Hematopoietic multipotent progenitor cell (in vitro differentiated cells): ENCODE data around the gene SLC39A2. TPM values are rescaled to one million over a fixed set of nuclear protein-coding genes. Genes with fewer than 3 reads are reported as not detected.
"Not testable (repeated sequence)": the region's sequence is repeated elsewhere in the genome, so short reads cannot be mapped to it uniquely, and the experiment has no call there.

ENCODE experiments used
- DNase-seq, 3 donors: peaks; one replicate each; pipeline ENCODE4 v3.0.0-alpha.2; 2011 to 2015; ENCODE audit warnings: low read depth in 2 of 3, low spot score in 2 of 3
- total RNA-seq: library from RNA; depleted of rRNA; stranded (reverse); fragments of >200 nt; gene quantifications from one replicate; pipeline ENCODE4 v1.2.3, GENCODE V29; 2012

SLC39A2 gene, protein sequence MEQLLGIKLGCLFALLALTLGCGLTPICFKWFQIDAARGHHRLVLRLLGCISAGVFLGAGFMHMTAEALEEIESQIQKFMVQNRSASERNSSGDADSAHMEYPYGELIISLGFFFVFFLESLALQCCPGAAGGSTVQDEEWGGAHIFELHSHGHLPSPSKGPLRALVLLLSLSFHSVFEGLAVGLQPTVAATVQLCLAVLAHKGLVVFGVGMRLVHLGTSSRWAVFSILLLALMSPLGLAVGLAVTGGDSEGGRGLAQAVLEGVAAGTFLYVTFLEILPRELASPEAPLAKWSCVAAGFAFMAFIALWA
- not detected for total RNA-seq

DNA sequence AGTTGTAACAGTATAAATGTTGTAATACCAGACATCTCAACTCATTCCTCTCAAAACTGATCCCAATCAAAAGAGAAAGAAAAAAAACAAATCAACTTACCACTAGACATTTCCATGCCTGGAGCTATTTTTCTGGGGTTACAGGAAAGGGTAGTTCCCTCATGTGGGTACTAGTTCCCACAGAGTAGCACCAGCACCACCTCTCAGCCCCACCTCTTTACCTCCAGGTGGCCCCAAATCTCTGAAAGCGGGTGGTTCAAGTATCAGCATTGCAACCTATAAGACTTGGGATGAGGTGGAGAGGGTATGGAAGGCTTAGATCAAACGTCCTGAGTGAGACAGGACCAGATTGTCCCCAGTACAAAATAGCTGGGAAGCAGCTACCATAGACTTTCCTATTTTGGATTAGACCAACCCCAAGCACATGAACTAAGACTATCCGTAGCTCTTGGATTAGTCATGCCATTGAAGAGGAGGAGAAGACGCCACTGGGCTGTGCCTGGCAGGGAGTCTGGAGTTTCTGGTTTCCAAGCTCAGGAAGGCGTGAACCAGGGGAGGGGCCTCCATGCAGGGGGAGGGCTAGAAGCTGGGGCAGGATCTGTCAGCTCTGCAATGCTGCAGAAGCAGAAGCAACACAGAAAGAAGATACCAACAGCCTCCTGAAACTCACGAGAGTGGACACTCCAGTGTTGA lies at the start of gene SLC39A2:
Gene SLC39A2 (plus strand): TSS at position 620 of the 693 bp plus-strand sequence. CDS start 154 bp downstream, outside the sequence.
- no peak for DNase-seq

DNA sequence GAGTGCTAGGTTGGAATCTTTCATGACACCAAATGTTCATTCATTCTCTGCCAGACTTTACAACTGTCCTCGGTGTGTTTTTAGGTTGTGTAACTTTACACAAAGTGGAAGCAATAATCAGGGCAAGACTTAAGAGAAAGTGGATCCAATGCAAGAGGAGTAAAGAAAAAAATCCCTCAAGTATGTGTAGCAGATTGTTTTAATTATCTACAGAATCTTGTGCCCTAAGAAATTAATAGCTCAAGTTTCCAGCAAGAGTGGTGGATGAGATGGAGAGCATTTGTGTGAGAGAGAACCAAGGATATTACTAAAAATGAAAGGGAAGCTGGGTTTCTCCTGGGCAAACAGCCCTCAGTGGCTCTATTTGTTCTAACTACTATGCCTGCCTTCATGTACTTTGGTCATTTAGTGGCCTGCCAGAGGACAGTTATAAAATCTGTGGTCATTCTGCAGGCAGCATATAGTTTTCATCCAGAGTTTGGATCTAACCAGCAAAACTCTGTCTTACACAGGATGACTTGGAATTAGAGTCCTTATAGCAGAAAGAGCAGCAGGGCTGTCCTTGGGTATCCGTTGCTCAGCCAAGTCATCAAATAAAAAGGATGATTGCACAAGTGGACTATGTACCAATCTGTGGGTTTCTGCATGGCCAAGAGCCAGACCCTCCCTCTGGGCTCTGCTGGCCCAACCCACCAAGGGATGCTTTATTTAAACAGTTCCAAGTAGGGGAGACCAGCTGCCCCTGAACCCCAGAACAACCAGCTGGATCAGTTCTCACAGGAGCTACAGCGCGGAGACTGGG lies 44.2 kb upstream of the SLC39A2 start, which contains the start of gene RNASE2:
Gene RNASE2 (plus strand): TSS at position 752 of the 802 bp plus-strand sequence. CDS start 285 bp downstream, outside the sequence.
- not testable (repeated sequence) for DNase-seq

DNA sequence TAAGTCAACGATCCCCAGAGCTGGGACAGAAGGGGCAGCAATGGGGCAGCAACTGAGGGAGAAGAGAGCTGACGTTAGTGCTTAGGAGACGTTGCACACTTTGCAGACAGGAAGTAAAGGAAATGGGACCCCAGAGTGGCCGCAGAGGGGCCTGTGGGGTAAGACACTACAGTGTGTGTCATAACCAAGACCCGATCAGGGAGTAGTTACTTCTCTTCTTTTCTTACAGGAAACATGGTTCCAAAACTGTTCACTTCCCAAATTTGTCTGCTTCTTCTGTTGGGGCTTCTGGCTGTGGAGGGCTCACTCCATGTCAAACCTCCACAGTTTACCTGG lies 43.6 kb upstream of the SLC39A2 start:
- DNase-seq, result peak in 1 of 3 donors; percentile 16

DNA sequence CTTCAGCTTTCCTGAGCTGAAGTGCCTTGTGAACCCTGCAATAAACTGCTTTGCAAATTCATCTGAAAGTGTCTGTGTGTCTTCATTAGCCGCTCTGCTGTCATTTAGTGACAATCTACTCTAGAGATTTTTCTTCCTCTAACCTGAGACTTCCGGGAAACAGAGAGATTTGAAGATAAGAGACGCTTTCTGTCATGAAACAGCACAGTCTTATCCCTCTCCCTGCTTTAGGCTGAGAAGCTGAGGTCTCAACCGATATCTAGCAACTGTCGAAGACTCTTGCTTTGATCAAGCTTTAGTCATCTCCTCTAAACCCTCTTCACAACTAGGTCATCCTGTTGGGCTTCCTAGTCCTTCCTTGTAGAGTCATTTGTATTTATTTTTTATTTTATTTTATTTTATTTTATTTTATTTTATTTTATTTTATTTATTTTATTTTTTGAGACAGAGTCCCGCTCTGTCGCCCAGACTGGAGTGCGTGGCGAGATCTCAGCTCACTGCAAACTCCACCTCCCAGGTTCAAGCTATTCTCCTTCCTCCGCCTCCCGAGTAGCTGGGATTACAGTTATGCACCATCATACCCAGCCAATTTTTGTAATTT lies 42.6 kb upstream of the SLC39A2 start:
- DNase-seq, result no peak

DNA sequence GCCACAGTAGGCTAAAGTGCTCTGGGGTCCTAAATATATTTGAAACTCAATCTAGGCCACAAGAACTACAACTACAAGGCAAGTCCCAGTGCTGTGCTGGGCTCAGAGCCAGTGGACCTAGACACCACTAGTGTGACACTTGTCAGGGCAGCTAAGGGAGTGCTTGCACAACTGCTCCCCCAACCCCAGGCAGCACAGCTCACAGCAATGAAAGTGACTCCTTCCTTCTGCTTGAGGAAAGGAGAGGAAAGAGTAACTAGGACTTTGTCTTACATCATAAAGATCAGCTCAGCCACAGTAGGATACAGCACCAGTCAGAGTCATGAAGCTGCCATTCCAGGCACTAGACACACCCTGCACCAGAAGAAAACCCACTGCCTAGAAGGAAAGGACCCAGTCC lies 40.1 kb upstream of the SLC39A2 start:
- DNase-seq, result not testable (repeated sequence)

DNA sequence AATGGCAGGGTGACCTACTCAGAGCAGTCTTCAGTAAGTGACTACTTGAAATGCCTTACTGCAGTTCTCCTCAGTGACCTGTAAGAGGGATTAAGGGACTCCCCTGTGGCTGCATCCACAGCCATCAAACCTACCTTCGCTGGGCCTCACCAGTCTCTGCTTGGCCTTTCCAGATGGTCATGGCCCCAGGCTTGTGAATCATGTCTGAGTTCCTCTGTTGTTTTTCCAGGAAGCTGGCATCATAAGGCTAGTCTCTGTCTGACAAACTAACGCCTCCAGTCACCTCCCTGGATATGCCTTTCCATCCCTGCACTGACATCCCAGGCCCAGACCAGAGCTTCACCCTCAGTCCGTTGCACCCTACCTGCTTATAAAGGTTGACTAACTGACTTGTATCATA lies 29.8 kb upstream of the SLC39A2 start:
- DNase-seq, result no peak

DNA sequence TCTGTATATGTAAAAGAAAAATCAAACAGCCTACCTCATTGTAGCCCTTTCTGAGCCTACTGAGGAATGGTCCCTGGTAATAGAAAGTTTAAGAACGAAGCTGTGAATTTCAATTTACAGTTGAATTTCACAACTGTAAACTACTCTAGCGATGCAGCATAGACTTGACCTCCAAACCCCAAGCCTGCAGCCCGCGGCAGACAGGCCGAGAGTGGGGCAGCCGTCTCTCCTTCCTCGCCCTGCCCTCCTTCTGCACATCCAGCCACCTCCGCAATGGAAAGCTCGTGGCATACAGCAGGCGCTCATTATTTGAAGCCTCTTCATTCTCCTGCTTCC lies 28.5 kb upstream of the SLC39A2 start:
- DNase-seq, result no peak

DNA sequence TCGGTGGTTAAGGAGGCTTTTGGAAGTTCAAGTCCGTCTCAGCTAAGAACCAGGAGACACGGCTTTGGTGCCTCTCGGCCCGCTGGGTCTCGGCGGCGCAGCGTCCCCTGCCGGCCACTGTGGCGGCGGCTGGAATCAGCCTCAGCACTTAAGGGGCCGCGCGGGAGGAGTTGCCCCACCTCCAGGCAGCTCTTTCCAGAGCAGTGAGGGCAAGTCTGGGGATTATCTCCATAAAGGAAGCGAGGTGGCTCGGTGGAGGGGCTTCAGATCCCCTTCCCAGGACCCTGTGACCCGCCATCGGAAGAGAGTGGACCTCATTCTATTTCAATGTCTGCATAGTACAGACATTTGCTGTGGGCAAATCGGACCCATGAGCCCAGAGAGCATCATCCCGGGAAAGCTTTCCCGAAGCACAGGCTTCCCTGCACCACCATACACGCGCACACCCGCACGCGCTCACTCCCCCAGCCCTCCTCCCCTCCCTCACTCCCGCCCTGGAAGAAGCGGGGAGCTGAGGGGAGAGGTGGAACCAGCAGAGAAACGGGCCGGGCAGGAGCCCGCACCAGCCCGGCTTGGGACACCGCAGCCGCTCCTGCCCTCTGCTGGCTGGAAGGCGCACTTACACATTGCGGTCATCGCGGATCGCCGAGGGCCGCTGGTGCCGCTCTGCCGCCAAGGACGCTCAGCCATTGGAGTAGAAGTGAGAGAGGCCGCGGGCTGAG lies 27.9 kb upstream of the SLC39A2 start:
- DNase-seq, result peak; percentile 61 to 85 (median 82)

DNA sequence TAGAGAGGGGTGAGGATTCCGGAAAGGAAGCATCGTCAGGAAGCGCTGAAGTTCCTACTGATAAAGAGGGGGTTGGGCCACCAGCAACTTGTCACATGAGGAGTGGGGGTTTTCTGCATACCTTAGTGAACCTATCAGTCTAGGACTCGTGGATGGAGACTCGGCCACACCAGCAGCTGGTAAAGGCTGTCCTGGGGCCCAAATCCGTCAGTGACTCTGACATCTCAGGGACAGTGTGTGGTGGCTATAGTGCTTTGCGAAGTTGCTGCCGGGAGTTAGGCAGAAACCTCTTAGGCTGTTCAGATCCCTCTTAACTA lies 27.4 kb upstream of the SLC39A2 start:
- DNase-seq, result no peak

DNA sequence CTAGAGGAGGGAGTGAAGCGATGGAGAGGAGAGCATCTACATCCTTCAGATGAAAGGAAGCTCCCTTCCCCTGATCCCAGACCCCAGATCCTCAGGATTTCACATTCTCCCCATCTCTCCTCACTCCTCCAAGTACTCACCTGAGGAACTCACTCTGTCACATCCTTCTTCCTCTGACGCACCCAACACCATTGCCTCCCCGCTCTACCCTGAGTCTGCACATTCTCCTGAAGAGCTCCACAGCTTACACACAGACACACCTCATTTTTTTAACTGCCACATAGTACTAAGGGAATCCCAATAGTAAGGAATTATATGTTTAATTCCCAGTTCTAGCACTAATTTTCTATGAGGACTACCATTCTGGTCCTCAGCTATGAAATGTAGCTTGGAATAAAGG lies 25.6 kb upstream of the SLC39A2 start:
- DNase-seq, result no peak

DNA sequence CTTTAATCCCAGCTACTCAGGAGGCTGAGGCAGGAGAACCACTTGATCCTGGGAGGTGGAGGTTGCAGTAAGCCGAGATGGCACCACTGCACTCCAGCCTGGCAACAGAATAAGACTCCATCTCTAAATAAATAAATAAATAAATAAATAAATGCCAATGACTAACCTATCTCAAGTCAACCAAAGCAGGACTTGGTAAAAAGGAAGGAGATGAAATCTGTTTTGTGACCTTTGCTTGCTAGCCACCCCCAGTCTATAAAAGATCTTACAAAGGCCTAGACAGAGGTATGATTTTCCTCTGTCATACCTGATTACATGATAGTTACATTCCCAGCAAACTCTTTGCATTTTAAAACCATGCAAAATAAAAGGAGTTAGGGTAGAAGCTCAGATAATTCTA lies 22.8 kb upstream of the SLC39A2 start:
- no peak for DNase-seq

DNA sequence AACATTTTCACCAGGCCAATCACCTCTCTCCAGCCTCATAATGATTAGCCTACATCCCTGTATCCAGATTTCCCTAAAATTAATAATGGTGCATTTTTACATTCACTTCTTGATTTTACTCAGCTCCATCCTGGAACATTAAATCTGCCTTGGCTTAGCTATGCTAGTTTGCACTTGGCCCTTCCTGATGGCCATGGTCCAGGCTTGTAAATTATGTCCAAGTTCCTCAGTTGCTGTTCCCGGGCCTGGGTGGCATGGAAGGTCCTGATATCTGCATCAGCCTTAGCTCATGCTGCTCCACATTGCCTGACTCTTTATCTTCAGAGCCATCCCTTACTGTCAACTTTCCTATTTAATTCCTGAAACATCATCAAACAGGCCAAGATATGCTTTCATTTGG lies 20.4 kb upstream of the SLC39A2 start:
- no peak for DNase-seq

DNA sequence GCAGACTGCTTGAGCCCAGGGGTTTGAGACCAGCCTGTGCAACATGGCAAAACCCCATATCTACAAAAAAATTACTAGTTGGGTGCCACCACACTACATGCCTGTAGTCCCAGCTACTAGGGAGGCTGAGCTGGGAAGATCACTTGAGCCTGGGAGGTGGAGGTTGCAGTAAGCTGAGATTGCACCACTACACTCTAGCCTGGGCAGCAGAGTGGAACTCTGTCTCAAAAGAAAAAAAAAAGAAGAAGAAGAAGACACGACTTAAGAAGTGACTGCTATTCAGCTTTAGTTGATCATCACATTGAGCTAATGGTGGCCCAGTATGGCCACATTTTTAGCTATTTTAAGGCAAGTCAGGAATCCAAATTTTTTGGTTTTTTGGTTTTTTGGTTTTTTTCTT lies 18.2 kb upstream of the SLC39A2 start:
- no peak for DNase-seq

DNA sequence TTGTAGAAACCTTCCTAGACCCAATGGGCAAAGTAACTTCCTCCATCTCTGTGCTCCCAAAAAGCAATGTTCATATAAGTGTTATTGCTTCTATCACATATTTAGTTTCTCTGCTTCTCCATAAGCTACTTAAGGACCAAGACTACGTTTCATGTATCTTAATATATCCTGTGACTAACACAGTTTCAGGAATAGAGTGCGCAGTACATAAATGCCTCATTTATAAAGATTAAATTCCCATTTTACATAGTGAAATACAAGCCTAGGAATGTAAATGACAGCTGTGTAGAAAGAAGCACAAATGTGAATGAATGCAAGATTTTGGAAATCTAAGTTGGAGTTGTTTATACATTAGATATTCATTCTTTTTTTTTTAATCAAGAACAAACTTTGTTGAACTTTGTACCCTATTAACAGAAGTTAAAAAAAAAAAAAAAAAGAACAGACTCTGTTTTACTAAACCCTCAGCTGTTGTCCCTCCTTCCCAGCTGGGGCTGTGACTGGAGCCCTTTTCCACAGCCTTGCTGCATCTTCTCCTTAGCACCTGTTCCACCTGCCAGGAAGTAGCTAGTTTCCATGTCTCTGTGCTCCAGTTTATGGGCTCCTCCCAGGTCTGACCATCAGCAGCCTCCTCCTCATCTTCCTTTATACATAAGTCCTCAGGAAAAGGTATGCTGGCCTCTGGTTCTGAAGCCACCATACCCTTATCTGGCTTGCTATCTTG lies 16.3 kb upstream of the SLC39A2 start:
- no peak for DNase-seq

DNA sequence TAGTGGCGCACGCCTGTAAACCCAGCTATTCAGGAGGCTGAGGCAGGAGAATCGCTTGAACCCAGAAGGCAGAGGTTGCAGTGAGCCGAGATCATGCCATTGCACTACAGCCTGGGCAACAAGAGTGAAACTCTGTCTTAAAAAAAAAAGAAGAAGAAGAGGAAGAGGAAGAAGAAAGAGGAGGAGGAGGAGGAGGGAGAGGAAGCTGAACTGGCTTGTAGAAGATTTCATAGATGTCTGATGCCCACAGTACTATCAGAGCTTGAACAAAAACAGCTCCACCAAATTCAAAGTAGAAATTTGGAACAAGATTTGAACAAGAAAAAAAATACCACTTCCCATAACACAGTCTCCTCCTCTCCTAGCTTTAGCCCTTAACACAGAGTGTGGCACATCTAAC lies 13.4 kb upstream of the SLC39A2 start:
- DNase-seq, result not testable (repeated sequence)

DNA sequence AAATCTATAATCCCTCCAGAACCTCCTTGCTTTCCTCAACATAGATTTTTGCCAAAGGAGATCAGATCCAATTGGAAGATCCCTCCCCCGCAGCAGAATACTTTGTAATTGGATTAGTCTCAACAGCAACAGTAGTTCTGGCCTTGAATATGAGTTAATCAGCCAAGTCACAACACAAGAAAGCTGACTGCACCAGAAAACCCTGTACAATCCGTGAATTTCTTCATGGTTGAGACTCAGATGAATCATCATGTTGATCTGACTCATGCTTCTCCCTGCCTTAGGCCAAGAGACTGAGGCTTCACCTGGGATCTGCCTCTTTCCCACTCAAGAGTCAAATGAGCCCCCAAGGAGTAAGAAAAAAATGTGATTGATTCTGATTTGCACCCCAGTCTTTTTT lies 12.3 kb upstream of the SLC39A2 start:
- DNase-seq, result no peak

DNA sequence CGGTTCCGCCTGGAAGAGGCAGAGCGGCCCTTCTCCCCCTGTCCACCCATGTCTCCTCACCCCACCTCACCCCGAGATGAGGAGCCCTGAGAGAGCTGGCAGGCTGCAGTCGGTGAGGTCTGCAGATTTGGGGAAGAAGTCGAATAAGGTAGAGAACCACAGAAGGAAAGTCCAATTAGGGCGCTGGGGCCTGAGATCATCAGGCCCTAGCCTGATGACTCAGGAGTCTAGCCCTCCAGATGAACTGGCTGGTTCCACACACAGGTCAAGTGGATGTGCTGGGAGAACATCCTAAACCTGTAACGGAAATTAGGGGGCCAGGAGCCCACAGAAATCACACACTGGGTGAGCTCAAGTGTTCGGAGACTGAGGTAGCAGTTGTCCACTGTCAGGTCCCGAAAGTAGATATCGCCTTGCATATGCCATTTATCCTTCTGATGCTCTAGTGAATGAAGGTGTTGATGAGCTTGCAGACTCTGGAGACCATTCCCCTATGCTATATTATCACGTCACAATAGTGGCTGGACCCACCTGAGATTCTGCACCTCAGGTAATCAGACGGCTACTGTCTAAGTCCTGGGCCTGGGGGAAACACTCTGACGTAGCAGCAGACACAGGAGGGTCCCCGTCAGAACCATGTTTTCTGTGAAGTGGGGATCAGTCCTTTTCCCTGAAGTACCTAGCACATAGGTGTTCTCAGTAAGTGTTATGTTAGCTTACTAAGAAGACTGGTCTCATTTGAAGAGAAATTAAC lies 10.2 kb upstream of the SLC39A2 start:
- DNase-seq, result peak in 1 of 3 donors; percentile 21

DNA sequence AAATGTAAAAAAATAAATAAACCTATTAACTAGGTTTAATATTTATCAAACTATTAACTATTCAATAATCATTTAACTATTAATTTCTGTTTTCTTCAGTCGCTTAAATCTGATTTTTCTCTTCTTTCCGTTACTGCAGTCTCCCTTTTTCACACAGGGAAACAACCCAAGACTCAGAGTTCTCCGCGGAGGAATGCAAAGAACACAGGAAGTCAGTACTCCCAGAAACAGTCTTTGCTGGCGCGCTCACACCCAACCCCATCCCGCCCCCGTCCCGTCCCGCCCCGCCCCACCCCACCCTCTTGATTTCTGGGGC lies 9.7 kb upstream of the SLC39A2 start:
- DNase-seq, result no peak

DNA sequence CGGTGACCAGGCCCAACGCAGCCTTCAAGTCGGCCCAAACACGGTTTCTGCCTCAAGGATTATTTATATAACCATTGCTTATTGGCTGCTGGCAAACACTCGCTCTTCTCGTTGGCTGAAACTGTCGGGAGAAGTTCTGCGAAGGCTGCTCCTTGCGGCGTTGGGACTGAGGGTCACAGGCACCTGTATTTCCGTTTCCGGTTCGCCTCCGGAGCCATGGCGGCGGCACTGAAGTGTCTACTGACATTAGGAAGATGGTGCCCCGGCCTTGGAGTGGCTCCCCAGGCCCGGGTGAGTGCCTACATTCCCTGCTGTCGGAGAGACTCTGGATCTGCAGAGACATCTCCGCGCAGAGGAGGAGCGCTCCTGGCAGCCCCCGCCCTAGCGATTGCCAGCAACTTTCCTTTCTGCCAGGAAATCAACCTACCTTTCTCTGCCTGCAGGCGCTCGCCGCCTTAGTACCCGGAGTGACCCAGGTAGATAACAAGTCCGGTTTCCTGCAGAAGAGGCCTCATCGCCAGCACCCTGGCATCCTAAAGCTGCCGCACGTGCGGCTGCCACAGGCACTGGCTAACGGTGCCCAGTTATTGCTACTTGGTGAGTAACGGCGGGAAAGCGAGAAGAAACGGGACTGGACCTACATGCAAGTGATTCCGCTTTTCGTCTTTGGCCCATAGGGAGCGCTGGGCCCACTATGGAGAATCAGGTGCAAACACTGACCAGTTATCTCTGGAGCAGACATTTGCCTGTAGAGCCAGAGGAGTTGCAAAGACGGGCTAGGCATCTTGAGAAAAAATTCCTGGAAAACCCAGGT lies 9.1 kb upstream of the SLC39A2 start, which contains the start of gene METTL17:
Gene METTL17 (plus strand): TSS at position 194 of the 814 bp plus-strand sequence. CDS start 23 bp downstream, at position 217.
- peak; percentile 62 to 95 (median 92) for DNase-seq
